T-helper 17 cell (primary cell): ENCODE results near the gene DYRK1A. TPM values are rescaled to one million over a fixed set of nuclear protein-coding genes. Genes with fewer than 3 reads are reported as not detected.
"Not testable (repeated sequence)": the region's sequence is repeated elsewhere in the genome, so short reads cannot be mapped to it uniquely, and the experiment has no call there.

Experiments used
- ATAC-seq: fragments of 150-1000 bp; cut with Tn5 transposase; 2 replicates; pipeline ENCODE4 v1.10.0; 2021; ENCODE audit warnings: mild to moderate bottlenecking, moderate library complexity
- DNase-seq, 3 donors: peaks; one replicate each; pipeline versions ENCODE4 v3.0.0 to v3.0.0-alpha.2; 2020 to 2021
- H3K9me3 ChIP-seq: one replicate; pipeline ENCODE4 v1.7.0; 2013; ENCODE audit warnings: low read length, mild to moderate bottlenecking; ENCODE audit not compliant: control insufficient read depth, poor library complexity, severe bottlenecking
- H3K27ac Mint-ChIP-seq: one replicate; pipeline ENCODE4 v1.8.0; 2022; ENCODE audit warnings: mild to moderate bottlenecking, moderate library complexity, mixed read lengths
- H3K27me3 Mint-ChIP-seq: one replicate; pipeline ENCODE4 v1.8.0; 2022; ENCODE audit warnings: mixed read lengths
- H3K36me3 Mint-ChIP-seq: one replicate; pipeline ENCODE4 v1.8.0; 2022; ENCODE audit warnings: low read depth, mixed read lengths
- H3K4me1 Mint-ChIP-seq: one replicate; pipeline ENCODE4 v1.8.0; 2022; ENCODE audit warnings: mild to moderate bottlenecking, mixed read lengths
- H3K4me3 Mint-ChIP-seq: one replicate; pipeline ENCODE4 v1.8.0; 2022; ENCODE audit warnings: mild to moderate bottlenecking, moderate library complexity, mixed read lengths
- total RNA-seq, 4 donors: library from RNA in 2 of 4; stranded (reverse) in 2 of 4; gene quantifications; one replicate each; pipeline ENCODE4 v1.2.3 and lab custom pipeline; 2022 to 2026

Gene DYRK1A
- total RNA-seq (100 to 1,000 TPM; 123 to 149 TPM), total RNA-seq (lab: John Stamatoyannopoulos, UW) (359 to 360 reads per million in 2 donors)

- peak within 1 kb of the TSS; percentile 97 for H3K4me3 Mint-ChIP-seq
- peaks cover 36% of the 10 kb centered on the region for H3K4me1 Mint-ChIP-seq
- no peaks in the 10 kb centered on the region for H3K9me3 ChIP-seq
- H3K27ac Mint-ChIP-seq: peak within 1 kb of the TSS; percentile 98
- ATAC-seq: peak; percentile 86
- no peaks in the 10 kb centered on the region for H3K27me3 Mint-ChIP-seq
- DNase-seq: peak; percentile 94 to 98 (median 97)
- H3K36me3 Mint-ChIP-seq: peaks cover 6% of the 10 kb centered on the region
These were observed at the start of gene DYRK1A for GRCh38 chr21:37366482-37367316. DYRK1A (plus strand) TSS chr21:37366773; CDS start chr21:37420375, 53,602 bp downstream.

- Mint-ChIP-seq H3K36me3 (peaks cover 2% of the 10 kb centered on the region), H3K27me3 (no peaks in the 10 kb centered on the region), H3K27ac (no peak overlapping the region), H3K4me3 (no peak overlapping the region), H3K4me1 (no peaks in the 10 kb centered on the region)
- ATAC-seq (no peak), DNase-seq (no peak)
- H3K9me3 ChIP-seq: no peaks in the 10 kb centered on the region
These were observed 47.0 kb upstream of the DYRK1A start for GRCh38 chr21:37319551-37319950.

DNA sequence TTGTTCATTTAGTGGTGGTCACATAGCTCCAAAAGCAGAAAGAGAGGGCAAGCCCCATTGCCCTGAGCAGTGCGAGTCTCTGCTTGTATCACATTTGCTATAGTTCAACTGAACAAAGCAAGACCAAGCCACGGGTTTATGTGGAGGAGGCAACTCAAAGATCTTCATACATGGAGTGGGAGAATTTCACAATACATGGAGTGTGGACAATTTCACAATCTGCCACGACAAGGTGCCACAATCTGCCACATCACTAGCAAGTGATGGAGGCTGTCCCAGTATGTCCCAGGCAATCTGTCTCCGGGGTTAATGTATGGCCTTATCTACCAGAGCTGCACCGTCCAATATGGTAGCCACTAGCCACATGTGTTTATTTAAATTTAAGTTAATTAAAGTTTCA, 44.5 kb upstream of the DYRK1A start:
- no peaks in the 10 kb centered on the region for H3K27me3 Mint-ChIP-seq

DNA sequence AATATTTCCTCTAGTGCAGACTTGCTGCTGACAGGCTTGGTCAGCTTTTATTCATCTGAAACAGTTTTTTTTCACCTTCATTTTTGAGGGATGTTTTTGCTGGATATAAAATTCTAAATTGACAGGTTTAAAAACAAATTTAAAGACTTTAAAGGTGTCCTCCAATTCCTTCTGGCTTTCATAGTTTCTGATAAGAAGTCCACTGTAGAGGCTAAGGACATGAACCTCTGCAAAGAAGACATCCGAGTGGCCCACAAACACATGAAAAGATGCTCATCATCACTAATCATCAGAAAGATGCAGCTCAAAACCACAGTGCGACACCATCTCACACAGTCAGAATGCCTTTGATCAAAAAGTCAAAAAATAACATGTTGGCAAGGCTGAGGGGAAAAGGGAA, 42.0 kb upstream of the DYRK1A start:
- Mint-ChIP-seq H3K4me3 (no peak overlapping the region), H3K27me3 (no peaks in the 10 kb centered on the region), H3K36me3 (peaks cover 2% of the 10 kb centered on the region), H3K27ac (no peak overlapping the region), H3K4me1 (no peaks in the 10 kb centered on the region)
- H3K9me3 ChIP-seq: no peaks in the 10 kb centered on the region
- DNase-seq: no peak
- no peak for ATAC-seq

More for the DNA sequence above, 44.5 kb upstream of the DYRK1A start:
- DNase-seq (no peak), ATAC-seq (no peak)
- H3K4me3 Mint-ChIP-seq: no peak overlapping the region
- H3K9me3 ChIP-seq: no peaks in the 10 kb centered on the region
- H3K27ac Mint-ChIP-seq: no peak overlapping the region
- peaks cover 2% of the 10 kb centered on the region for H3K36me3 Mint-ChIP-seq
- H3K4me1 Mint-ChIP-seq: no peaks in the 10 kb centered on the region

DNA sequence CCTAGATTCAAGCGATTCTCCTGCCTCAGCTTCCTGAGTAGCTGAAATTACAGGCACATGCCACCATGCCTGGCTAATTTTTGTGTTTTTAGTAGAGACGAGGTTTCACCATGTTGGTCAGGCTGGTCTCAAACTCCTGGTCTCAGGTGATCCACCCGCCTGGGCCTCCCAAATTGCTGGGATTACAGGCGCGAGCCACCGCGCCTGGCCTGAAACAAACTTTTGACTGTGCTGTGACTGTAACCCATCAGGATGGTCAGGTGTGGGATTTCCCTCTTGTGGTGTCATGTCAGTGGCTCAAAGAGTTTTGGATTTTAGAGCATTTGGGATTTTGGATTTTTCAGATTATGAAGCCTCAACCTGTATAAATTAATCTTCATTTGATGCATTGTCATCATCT, 38.4 kb upstream of the DYRK1A start:
- H3K27ac Mint-ChIP-seq, ATAC-seq, H3K36me3 Mint-ChIP-seq, H3K4me1 Mint-ChIP-seq, DNase-seq, H3K9me3 ChIP-seq, H3K27me3 Mint-ChIP-seq, H3K4me3 Mint-ChIP-seq: not testable (repeated sequence)

DNA sequence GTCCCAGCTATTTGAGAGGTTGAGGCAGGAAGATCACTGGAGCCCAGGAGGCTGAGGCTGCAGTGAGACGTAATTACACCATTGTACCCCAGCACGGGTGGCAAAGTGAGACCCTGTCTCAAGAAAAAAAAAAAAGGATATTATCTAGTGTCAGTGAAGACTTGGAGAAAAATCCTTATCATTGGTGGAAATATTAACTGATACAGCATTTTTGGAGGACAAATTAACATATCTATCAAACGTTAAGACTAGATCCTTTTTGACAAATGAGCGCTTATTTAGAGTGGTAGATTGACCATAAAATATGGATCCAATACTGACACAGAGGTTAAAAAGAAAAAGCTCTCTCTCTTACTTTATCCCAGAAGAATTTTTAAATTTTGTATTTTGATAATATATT, 35.2 kb upstream of the DYRK1A start:
- Mint-ChIP-seq H3K27me3 (peaks cover 7% of the 10 kb centered on the region), H3K4me3 (no peak overlapping the region), H3K36me3 (peaks cover 2% of the 10 kb centered on the region), H3K4me1 (no peaks in the 10 kb centered on the region), H3K27ac (no peak overlapping the region)
- no peaks in the 10 kb centered on the region for H3K9me3 ChIP-seq
- ATAC-seq (no peak), DNase-seq (no peak)

DNA sequence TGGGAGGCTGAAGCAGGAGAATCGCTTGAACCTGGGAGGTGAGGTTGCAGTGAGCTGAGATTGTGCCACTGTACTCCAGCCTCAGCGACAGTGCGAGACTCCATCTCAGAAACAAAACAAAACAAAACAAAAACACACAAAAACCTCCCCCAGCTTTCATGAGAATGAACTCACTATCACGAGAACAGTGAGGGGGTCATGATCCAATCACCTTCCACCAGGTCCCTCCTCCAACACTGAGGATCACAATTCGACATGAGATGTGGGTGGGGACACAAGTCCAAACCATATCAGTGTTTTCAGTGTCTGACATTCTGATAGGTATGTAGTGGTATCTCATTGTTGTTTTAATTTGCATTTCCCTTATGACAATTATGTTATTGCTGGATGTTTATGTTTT, 31.5 kb upstream of the DYRK1A start:
- ATAC-seq: no peak
- no peak for DNase-seq

DNA sequence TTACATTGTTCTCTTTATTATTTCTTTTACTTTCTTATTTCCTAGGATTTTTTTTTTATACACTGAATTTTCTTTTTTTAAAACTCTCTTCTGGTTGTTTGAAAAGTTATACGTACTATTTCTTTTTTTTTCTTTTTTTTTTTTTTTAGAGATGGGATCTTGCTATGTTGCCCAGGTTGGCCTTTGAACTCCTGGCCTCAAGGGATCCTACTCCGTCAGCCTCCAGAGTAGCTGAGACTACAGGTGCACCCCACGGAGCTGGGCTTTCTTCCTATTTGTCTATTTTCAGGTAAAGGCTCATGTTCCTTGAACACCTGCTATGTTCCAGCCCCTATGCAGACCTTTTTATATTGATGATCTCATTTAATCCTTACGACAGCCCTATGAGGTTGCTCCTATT, 29.4 kb upstream of the DYRK1A start:
- Mint-ChIP-seq H3K36me3 (peaks cover 2% of the 10 kb centered on the region), H3K27ac (no peak overlapping the region), H3K27me3 (peaks cover 21% of the 10 kb centered on the region), H3K4me3 (no peak overlapping the region), H3K4me1 (no peaks in the 10 kb centered on the region)
- ATAC-seq (no peak), DNase-seq (no peak)
- no peaks in the 10 kb centered on the region for H3K9me3 ChIP-seq

More for the DNA sequence above, 31.5 kb upstream of the DYRK1A start:
- Mint-ChIP-seq H3K27ac (no peak overlapping the region), H3K4me1 (no peaks in the 10 kb centered on the region), H3K4me3 (no peak overlapping the region), H3K27me3 (peaks cover 21% of the 10 kb centered on the region), H3K36me3 (peaks cover 2% of the 10 kb centered on the region)
- H3K9me3 ChIP-seq: no peaks in the 10 kb centered on the region

DNA sequence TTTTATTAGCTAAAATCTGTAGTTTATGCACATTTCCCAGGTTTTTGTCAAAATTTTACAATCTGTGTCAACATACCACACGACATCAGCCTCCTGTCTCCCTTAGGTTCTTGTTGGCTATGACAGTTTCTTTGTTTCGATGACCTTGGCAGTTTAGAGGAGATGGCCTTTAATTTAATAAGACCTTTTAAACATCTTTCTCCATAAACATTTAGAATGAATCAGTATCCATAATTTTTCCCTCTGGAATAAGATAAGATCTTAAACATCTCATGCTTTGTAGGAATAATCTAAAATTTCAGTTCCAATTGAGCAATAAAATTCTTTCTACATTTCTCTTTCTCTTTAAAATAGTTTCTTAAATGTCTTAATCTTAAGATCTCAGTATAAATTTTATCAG, 28.7 kb upstream of the DYRK1A start:
- H3K9me3 ChIP-seq: no peaks in the 10 kb centered on the region
- no peak for ATAC-seq
- no peak for DNase-seq
- H3K27me3 Mint-ChIP-seq: peaks cover 16% of the 10 kb centered on the region
- H3K4me1 Mint-ChIP-seq: no peaks in the 10 kb centered on the region
- no peak overlapping the region for H3K27ac Mint-ChIP-seq
- no peaks in the 10 kb centered on the region for H3K36me3 Mint-ChIP-seq
- H3K4me3 Mint-ChIP-seq: no peak overlapping the region

DNA sequence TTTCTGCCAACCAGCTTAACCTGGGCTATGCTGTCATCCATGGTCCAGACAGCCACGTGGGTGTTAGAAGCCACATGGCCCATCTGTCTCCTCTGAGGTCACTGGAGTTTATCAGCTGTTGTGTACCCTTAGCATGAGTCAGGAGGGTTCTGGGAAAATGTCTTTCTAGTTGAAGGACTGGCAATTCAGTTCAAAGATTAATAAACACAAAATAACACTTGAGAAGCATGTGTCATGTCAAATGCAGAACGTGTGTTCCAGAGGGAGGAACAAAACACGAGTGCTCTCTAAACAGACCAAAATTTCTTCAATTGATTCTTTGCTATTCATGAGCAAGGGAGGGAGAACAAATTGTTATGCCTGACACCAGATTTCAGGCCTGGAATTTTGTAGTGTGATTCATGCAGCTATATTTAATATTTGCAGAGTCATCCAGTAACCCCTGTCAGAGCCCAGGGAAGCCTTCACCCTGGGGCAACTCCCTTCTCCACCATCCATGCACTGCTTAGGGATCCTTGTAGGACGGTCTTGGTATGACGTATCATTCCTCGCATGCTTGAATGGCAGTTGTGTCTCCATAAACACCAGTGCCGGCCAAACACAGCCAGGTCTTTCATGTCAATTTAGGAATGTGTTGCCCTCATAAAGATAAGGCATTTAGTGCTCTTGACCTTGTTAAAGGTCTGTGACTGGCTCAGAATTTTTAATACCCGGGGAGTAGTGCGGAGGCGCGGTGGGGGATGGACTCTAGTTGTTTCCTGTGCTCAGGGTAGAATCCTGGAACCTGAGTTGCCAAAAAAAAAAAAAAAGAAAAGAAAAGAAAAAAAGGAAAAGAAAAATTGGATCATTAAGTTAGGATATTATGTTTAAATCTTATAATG, 27.7 kb upstream of the DYRK1A start:
- no peaks in the 10 kb centered on the region for H3K36me3 Mint-ChIP-seq
- H3K27ac Mint-ChIP-seq: peak overlapping the region; percentile 4
- peaks cover 15% of the 10 kb centered on the region for H3K27me3 Mint-ChIP-seq
- ATAC-seq: no peak
- H3K9me3 ChIP-seq: no peaks in the 10 kb centered on the region
- no peak overlapping the region for H3K4me3 Mint-ChIP-seq
- no peak for DNase-seq
- no peaks in the 10 kb centered on the region for H3K4me1 Mint-ChIP-seq

DNA sequence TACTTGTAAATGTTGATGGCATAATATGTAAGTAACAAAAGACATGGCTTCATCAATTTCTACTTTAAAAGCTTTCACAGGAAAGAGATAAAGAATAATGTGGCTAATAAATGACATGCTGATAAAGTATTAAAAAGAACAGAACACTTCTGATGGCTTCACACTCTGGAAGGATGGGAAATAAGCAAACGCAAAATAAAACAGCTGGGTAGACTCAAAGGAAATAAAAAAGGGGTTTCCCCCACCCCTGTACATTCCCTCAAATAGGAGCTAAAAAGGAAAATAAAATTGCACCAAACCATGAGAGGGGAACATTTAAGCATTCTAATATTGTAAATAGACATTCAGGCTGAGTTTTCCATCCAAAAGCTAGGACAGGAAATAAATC, 27.0 kb upstream of the DYRK1A start:
- DNase-seq (no peak), ATAC-seq (no peak)
- H3K9me3 ChIP-seq: no peaks in the 10 kb centered on the region
- H3K27ac Mint-ChIP-seq: no peak overlapping the region
- H3K27me3 Mint-ChIP-seq: peaks cover 15% of the 10 kb centered on the region
- H3K4me1 Mint-ChIP-seq: no peaks in the 10 kb centered on the region
- no peaks in the 10 kb centered on the region for H3K36me3 Mint-ChIP-seq
- no peak overlapping the region for H3K4me3 Mint-ChIP-seq

- H3K27ac Mint-ChIP-seq: no peak overlapping the region
- no peaks in the 10 kb centered on the region for H3K9me3 ChIP-seq
- no peaks in the 10 kb centered on the region for H3K4me1 Mint-ChIP-seq
- ATAC-seq (no peak), DNase-seq (no peak)
- H3K36me3 Mint-ChIP-seq: no peaks in the 10 kb centered on the region
- H3K27me3 Mint-ChIP-seq: peaks cover 15% of the 10 kb centered on the region
- no peak overlapping the region for H3K4me3 Mint-ChIP-seq
These were observed 25.2 kb upstream of the DYRK1A start for GRCh38 chr21:37341254-37341960.

- H3K9me3 ChIP-seq: no peaks in the 10 kb centered on the region
- peaks cover 15% of the 10 kb centered on the region for H3K27me3 Mint-ChIP-seq
- H3K4me1 Mint-ChIP-seq: no peaks in the 10 kb centered on the region
- H3K36me3 Mint-ChIP-seq: no peaks in the 10 kb centered on the region
- H3K4me3 Mint-ChIP-seq: no peak overlapping the region
- H3K27ac Mint-ChIP-seq: no peak overlapping the region
- no peak for DNase-seq
- ATAC-seq: no peak
These were observed 24.4 kb upstream of the DYRK1A start for GRCh38 chr21:37342046-37342632.
